ENCODE measurements around the gene TM9SF3. TPM values are rescaled to one million over a fixed set of nuclear protein-coding genes. Genes with fewer than 3 reads are reported as not detected.
A peak's percentile ranks its signal among the peaks of the same experiment; 100 is the strongest.

Gene TM9SF3
- polyA plus RNA-seq (2013, experiment 1 of 2): 62.4 TPM
- 68.2 TPM for polyA plus RNA-seq (2013, experiment 2 of 2)

DNA sequence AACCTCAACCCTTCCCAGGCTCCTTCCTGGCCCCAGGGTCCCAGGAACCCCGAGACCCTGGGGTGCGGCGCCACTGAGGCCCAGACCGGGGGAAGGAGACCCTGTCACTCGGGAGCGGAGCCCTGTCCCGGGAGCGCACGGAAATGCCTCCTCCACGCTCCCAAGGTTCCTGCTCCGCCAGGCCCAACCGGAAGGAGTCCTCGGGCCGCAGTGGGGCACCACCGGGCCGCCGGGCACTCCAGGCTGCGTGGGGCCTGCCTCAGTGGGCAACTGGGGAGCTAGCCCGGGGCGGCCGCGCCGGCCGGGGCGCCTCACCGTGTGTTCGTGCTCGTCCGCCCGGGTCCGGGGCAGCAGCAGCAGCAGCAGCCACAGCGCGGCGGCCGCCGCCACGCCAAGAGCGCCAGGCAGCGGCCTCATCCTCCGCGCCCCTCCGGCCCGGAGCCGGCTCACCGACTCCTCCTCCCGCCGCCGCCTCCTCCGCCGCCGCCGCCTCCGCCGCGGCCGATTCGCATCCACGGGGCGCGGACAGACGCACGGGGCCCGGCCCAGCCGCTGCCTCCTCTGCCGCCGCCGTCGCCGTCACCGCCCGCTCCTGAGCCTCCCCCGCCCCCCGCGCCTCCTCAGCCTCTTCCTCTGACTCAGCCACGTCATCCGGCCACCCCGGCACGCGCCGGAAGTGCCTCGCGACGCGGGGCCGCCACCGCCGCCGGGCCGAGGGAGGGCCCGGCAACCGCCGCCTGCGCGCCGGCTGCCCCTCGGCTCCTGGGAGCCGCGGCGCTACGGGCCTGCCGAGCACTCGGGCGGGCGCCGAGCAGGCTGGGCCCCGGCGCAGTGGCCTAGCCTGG lies at the start of gene TM9SF3:
Gene TM9SF3 (minus strand): TSS at position 594 of the 845 bp plus-strand sequence. CDS start 177 bp downstream, at position 417.
- Histone ChIP-seq H3K9ac (ENCODE audit: low read depth, low read length) (peak within 1 kb of the TSS; percentile 92), H3K4me1 (ENCODE audit: insufficient read depth, low read length) (peaks cover 28% of the 10 kb centered on the region), H3K4me3 (ENCODE audit: low read length) (peak within 1 kb of the TSS; percentile 81), H3K27me3 (ENCODE audit: insufficient read depth, low read length) (no peaks in the 10 kb centered on the region), H3K9me3 (ENCODE audit: insufficient read depth, low read depth, low read length) (no peaks in the 10 kb centered on the region), H3K27ac (ENCODE audit: low read depth, low read length) (peak within 1 kb of the TSS; percentile 96), H3K36me3 (ENCODE audit: insufficient read depth, low read length) (no peaks in the 10 kb centered on the region)
- WGBS: under 1% methylated on average over 107 of the region's 107 CpGs

DNA sequence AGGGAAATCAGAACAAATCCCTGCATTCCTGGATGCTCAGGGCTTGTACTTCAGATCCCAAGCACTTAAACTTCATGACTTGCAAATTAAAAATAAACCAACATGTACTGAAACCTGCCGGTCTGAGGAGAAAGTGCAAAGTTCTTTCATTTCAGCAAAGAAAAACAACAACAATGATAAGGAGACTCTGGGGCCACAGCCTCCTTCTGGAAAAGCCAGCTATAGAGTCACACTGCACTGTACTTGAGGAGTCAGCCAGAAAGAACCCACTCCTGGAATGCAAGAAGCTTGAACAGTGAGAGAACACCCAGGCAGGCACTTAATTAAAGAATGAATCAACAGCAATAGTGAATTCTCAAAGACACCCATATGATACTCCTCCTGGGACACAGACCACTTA lies 49.7 kb upstream of the TM9SF3 start:
- 87% methylated on average over 1 of the region's 1 CpG for WGBS
- Histone ChIP-seq H3K27me3 (ENCODE audit: insufficient read depth, low read length) (no peaks in the 10 kb centered on the region), H3K4me1 (ENCODE audit: insufficient read depth, low read length) (no peaks in the 10 kb centered on the region), H3K9me3 (ENCODE audit: insufficient read depth, low read depth, low read length) (no peaks in the 10 kb centered on the region), H3K27ac (ENCODE audit: low read depth, low read length) (no peak overlapping the region), H3K36me3 (ENCODE audit: insufficient read depth, low read length) (no peaks in the 10 kb centered on the region), H3K4me3 (ENCODE audit: low read length) (no peak overlapping the region), H3K9ac (ENCODE audit: low read depth, low read length) (no peak overlapping the region)

GRCh38 chr10:96632974-96633710 lies 46.3 kb upstream of the TM9SF3 start:
- Histone ChIP-seq H3K9me3 (ENCODE audit: insufficient read depth, low read depth, low read length) (no peaks in the 10 kb centered on the region), H3K4me1 (ENCODE audit: insufficient read depth, low read length) (no peaks in the 10 kb centered on the region), H3K27ac (ENCODE audit: low read depth, low read length) (no peak overlapping the region), H3K27me3 (ENCODE audit: insufficient read depth, low read length) (no peaks in the 10 kb centered on the region), H3K36me3 (ENCODE audit: insufficient read depth, low read length) (no peaks in the 10 kb centered on the region), H3K9ac (ENCODE audit: low read depth, low read length) (no peak overlapping the region), H3K4me3 (ENCODE audit: low read length) (no peak overlapping the region)
- WGBS: 81% methylated on average over 4 of the region's 4 CpGs

DNA sequence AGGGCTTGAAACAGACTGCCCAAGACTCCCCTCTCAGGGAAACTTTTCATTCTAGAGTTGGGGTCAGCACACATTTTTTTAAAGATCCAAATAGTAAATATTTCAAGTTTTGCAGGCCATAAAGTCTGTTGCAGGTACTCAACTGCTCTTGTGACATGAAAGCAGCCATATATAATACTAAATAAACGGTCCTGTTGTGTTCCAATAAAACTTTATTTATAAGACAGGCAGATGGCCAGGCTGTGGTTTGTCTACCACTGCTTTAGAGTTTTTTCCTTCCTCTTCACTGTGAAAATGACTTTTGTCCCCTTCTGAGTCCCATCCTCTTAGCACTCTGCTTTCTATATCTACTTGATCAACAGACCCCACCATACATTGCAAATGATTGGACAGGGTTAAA lies 40.5 kb upstream of the TM9SF3 start:
- no peaks in the 10 kb centered on the region for H3K4me1 ChIP-seq (ENCODE audit: insufficient read depth, low read length)
- no peak overlapping the region for H3K9ac ChIP-seq (ENCODE audit: low read depth, low read length)
- H3K4me3 ChIP-seq (ENCODE audit: low read length): no peak overlapping the region
- WGBS: 92% methylated on average over 1 of the region's 1 CpG
- H3K27ac ChIP-seq (ENCODE audit: low read depth, low read length): no peak overlapping the region
- no peaks in the 10 kb centered on the region for H3K27me3 ChIP-seq (ENCODE audit: insufficient read depth, low read length)
- no peaks in the 10 kb centered on the region for H3K9me3 ChIP-seq (ENCODE audit: insufficient read depth, low read depth, low read length)
- no peaks in the 10 kb centered on the region for H3K36me3 ChIP-seq (ENCODE audit: insufficient read depth, low read length)

GRCh38 chr10:96626795-96627194 lies 40.0 kb upstream of the TM9SF3 start:
- WGBS: 87% methylated on average over 5 of the region's 5 CpGs
- Histone ChIP-seq H3K36me3 (ENCODE audit: insufficient read depth, low read length) (no peaks in the 10 kb centered on the region), H3K4me1 (ENCODE audit: insufficient read depth, low read length) (no peaks in the 10 kb centered on the region), H3K9me3 (ENCODE audit: insufficient read depth, low read depth, low read length) (no peaks in the 10 kb centered on the region), H3K4me3 (ENCODE audit: low read length) (no peak overlapping the region), H3K27me3 (ENCODE audit: insufficient read depth, low read length) (no peaks in the 10 kb centered on the region), H3K9ac (ENCODE audit: low read depth, low read length) (no peak overlapping the region), H3K27ac (ENCODE audit: low read depth, low read length) (no peak overlapping the region)

DNA sequence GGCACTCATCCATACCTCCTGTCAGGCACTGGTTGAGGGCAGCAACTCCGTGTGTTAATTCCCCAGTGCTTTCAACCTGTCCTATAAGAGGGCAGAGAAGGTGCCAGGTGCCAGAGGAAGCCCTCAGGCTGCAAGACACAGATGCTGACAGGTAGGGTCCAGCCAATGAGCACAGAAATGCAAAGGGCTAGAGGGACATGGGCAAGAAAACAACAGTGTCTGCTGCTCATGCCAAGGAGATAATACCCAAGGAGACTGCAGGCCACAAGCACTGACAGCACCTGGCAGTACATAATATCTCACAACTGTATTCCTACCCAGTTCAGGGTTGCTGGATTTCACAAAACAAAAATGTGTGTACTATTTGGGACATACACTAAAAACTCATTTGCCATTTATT lies 38.4 kb upstream of the TM9SF3 start:
- Histone ChIP-seq H3K9me3 (ENCODE audit: insufficient read depth, low read depth, low read length) (no peaks in the 10 kb centered on the region), H3K4me1 (ENCODE audit: insufficient read depth, low read length) (no peaks in the 10 kb centered on the region), H3K27me3 (ENCODE audit: insufficient read depth, low read length) (no peaks in the 10 kb centered on the region), H3K36me3 (ENCODE audit: insufficient read depth, low read length) (no peaks in the 10 kb centered on the region), H3K4me3 (ENCODE audit: low read length) (no peak overlapping the region), H3K27ac (ENCODE audit: low read depth, low read length) (no peak overlapping the region), H3K9ac (ENCODE audit: low read depth, low read length) (no peak overlapping the region)
- 90% methylated on average over 1 of the region's 1 CpG for WGBS

DNA sequence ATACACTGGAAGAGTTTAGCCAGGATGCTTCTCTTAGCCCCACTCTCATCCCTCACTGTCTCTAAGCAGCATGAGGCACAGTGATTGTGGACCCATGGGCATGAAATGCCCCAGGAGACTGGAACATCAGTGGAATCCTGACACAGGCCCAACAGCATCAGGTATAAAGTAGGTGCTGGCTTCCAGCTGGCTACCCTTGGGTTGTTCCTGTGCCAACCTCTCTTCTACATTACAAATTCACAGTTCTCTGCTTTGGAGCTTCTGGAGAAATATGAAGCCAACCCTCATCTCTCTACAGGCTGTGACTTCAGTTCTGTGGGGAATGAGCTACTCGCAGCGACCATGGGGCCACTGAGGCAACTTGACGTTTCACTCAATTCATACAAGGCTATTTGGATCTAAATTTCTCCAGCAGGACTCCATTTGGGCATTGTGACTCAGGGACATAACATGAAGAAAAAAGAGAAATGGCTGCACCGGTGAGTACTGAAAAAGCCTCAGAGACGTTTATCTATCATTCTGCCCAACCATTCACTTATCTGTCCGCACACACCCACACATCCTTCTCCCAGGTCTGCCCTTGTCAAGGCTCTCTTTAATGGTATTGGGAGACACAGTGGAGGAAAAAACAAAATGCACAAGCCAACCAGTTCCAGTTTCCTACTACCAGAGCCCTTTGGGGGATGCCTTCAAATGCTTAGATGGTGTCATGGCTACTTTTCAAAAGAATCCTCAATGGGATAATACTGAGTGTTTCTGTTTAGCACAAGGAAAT lies 35.4 kb upstream of the TM9SF3 start:
- 94% methylated on average over 6 of the region's 6 CpGs for WGBS
- no peaks in the 10 kb centered on the region for H3K36me3 ChIP-seq (ENCODE audit: insufficient read depth, low read length)
- H3K9ac ChIP-seq (ENCODE audit: low read depth, low read length): no peak overlapping the region
- H3K9me3 ChIP-seq (ENCODE audit: insufficient read depth, low read depth, low read length): no peaks in the 10 kb centered on the region
- H3K27me3 ChIP-seq (ENCODE audit: insufficient read depth, low read length): no peaks in the 10 kb centered on the region
- H3K4me1 ChIP-seq (ENCODE audit: insufficient read depth, low read length): no peaks in the 10 kb centered on the region
- H3K4me3 ChIP-seq (ENCODE audit: low read length): no peak overlapping the region
- H3K27ac ChIP-seq (ENCODE audit: low read depth, low read length): no peak overlapping the region

- Histone ChIP-seq H3K9me3 (ENCODE audit: insufficient read depth, low read depth, low read length) (no peaks in the 10 kb centered on the region), H3K27ac (ENCODE audit: low read depth, low read length) (no peak overlapping the region), H3K4me3 (ENCODE audit: low read length) (no peak overlapping the region), H3K9ac (ENCODE audit: low read depth, low read length) (no peak overlapping the region), H3K4me1 (ENCODE audit: insufficient read depth, low read length) (peaks cover 3% of the 10 kb centered on the region; the same call in 1 of the 2 replicates), H3K36me3 (ENCODE audit: insufficient read depth, low read length) (no peaks in the 10 kb centered on the region), H3K27me3 (ENCODE audit: insufficient read depth, low read length) (no peaks in the 10 kb centered on the region)
- 91% methylated on average over 17 of the region's 17 CpGs for WGBS
These were observed 33.3 kb upstream of the TM9SF3 start for GRCh38 chr10:96619796-96620773.

- 91% methylated on average over 11 of the region's 11 CpGs for WGBS
These were observed 32.3 kb upstream of the TM9SF3 start for GRCh38 chr10:96619120-96619519.

GRCh38 chr10:96618653-96619052 lies 31.8 kb upstream of the TM9SF3 start:
- 49% methylated on average over 2 of the region's 2 CpGs for WGBS

More at GRCh38 chr10:96619120-96619519, 32.3 kb upstream of the TM9SF3 start:
- no peaks in the 10 kb centered on the region for H3K9me3 ChIP-seq (ENCODE audit: insufficient read depth, low read depth, low read length)
- H3K4me3 ChIP-seq (ENCODE audit: low read length): no peak overlapping the region
- no peaks in the 10 kb centered on the region for H3K36me3 ChIP-seq (ENCODE audit: insufficient read depth, low read length)
- no peak overlapping the region for H3K27ac ChIP-seq (ENCODE audit: low read depth, low read length)
- no peaks in the 10 kb centered on the region for H3K27me3 ChIP-seq (ENCODE audit: insufficient read depth, low read length)
- H3K9ac ChIP-seq (ENCODE audit: low read depth, low read length): no peak overlapping the region
- peaks cover 3% of the 10 kb centered on the region; the same call in 1 of the 2 replicates for H3K4me1 ChIP-seq (ENCODE audit: insufficient read depth, low read length)

More at GRCh38 chr10:96618653-96619052, 31.8 kb upstream of the TM9SF3 start:
- Histone ChIP-seq H3K36me3 (ENCODE audit: insufficient read depth, low read length) (no peaks in the 10 kb centered on the region), H3K9me3 (ENCODE audit: insufficient read depth, low read depth, low read length) (no peaks in the 10 kb centered on the region), H3K4me3 (ENCODE audit: low read length) (no peak overlapping the region), H3K27me3 (ENCODE audit: insufficient read depth, low read length) (no peaks in the 10 kb centered on the region), H3K9ac (ENCODE audit: low read depth, low read length) (no peak overlapping the region), H3K4me1 (ENCODE audit: insufficient read depth, low read length) (peaks cover 3% of the 10 kb centered on the region; the same call in 1 of the 2 replicates), H3K27ac (ENCODE audit: low read depth, low read length) (no peak overlapping the region)
